GM12872 (cell line): ENCODE measurements around the gene PARD3.

Source experiments
- TF ChIP-seq, protein P1 (sequence below): IDR thresholded peaks from 3 replicates; pipeline ENCODE4 v1.5.1; 2011; ENCODE audit warnings: low read depth, mild to moderate bottlenecking, low read length, moderate library complexity; ENCODE audit not compliant: insufficient read depth

Gene PARD3

DNA sequence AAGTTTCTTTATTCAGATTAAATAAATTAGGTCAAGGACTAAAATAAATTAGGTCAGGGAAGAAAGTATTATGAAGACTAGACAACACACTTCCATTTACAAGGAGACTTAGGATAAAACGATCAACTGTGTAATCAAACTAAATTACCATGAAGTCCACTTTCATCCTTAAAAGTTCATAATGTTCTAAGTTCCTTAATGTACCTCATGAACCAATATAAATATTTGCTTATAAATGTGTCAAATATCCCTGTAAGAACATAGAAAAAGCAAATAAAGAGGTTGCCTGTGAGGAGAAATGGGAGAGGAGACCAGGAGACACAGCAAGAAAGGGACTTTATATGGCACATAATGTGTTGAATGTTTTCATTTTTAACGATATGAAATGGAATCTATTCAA, 345.6 kb downstream of the PARD3 start:
- TF ChIP-seq, protein P1, sequence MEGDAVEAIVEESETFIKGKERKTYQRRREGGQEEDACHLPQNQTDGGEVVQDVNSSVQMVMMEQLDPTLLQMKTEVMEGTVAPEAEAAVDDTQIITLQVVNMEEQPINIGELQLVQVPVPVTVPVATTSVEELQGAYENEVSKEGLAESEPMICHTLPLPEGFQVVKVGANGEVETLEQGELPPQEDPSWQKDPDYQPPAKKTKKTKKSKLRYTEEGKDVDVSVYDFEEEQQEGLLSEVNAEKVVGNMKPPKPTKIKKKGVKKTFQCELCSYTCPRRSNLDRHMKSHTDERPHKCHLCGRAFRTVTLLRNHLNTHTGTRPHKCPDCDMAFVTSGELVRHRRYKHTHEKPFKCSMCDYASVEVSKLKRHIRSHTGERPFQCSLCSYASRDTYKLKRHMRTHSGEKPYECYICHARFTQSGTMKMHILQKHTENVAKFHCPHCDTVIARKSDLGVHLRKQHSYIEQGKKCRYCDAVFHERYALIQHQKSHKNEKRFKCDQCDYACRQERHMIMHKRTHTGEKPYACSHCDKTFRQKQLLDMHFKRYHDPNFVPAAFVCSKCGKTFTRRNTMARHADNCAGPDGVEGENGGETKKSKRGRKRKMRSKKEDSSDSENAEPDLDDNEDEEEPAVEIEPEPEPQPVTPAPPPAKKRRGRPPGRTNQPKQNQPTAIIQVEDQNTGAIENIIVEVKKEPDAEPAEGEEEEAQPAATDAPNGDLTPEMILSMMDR: no peak

DNA sequence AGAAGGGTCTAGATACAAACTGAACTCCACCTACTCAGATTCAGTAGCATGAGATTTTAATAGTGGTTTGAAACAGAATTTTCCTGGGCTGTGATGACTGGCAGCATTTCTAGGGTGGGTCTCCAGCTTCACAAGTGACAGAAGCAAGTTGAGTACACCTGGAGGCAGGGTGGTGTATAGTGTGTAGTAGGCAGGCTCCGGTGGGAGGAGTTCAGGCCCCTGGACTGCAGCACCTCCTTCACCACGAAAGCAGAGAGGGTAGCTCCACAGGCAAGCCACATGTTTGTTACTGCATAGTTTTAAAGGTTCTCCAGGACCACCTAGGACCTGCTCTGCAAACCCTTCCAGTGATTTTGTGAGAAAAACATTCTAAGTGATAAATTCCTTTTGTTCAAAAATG, 347.2 kb downstream of the PARD3 start:
- TF ChIP-seq, protein P1: no peak

DNA sequence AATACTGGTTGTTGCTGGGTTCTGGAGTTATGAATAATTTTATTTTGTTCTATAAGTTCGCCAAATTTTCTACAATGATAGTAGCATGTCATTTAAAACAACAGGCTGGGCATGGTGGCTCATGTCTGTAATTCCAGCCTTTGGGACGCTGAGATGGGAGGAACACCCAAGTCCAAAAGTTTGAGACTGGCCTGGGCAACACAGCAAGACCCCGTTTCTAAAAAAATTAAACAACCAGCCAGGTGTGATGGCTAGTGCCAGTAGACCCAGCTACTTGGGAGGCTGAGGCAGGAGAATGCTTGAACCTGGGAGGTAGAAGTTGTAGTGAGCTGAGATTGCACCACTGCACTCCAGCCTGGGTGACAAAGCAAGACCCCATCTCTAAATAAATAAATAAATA, 347.7 kb downstream of the PARD3 start:
- TF ChIP-seq, protein P1: no peak

DNA sequence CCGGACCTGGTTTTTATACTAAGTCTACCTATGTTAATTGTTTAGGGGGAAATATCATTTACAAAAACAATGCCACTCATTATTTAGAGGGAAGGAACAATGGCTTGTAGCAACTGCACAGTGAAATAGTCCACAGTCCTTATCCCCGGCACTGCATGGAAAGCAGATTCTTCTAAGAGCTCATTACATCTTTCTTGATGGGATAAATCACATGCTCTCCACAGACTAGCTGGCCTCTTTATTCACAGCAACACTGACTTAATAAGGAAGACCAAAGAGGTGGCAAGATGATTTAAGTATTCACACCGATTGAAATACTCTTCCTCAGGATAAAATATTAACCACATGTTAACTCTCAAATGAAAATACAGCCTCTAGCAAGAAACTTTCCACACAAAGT, 349.4 kb downstream of the PARD3 start:
- TF ChIP-seq, protein P1: no peak

DNA sequence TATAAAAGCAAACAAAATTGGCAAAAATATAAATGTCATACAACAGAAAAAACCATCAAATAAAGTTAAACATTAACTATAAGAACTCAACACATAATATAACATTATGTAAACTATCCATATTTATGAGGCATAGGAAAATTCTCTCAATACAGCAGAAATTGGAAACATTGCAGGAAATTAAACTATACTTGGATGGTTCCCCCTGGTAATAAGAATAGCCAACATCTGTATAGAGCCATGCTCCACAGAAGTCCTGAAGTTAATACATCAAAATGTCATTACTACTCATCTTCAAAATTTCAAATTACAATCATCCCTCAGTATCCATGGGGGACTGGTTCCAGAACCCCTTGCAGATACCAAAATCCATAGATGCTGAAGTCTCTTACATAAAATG, 350.5 kb downstream of the PARD3 start:
- TF ChIP-seq, protein P1: no peak

DNA sequence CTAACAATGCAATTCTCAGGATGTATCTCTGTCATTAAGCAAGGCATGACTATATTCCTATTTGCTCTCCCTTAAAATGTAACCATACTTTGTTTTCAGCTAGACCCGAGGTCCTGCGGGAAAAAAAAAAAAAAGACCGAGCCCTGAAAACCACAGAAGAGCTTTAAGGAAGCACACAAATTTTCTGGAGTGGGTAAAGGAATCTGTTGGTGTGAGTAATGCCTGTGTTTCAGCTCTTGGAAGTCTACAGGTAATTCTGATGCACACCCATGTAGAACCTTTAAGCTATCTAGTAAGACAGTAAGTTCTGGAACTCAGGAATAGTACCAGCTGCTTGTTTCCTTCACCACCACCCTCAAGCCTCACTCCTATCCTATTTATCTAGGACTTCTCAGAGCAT, 351.1 kb downstream of the PARD3 start:
- TF ChIP-seq, protein P1: no peak

DNA sequence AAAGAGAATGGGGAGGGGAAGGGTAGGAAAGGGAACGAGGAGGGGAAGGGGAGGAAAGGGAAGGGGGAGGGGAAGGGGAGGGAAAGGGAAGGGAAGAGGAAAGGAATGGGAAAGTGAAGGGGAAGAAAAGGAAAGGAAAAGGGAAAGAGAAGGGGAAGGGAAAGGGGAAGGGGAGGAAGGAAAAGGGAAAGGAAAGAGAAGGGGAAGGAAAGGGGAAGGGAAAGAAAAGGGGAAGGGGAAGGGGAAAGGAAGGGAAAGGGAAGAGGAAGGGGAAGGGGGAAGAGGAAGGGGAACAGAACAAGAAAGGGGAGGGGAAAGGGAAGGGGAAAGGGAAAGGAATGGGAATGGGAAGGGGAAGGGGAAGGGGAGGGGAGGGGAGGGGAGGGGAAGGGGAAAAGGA, 352.1 kb downstream of the PARD3 start:
- TF ChIP-seq, protein P1: no peak

DNA sequence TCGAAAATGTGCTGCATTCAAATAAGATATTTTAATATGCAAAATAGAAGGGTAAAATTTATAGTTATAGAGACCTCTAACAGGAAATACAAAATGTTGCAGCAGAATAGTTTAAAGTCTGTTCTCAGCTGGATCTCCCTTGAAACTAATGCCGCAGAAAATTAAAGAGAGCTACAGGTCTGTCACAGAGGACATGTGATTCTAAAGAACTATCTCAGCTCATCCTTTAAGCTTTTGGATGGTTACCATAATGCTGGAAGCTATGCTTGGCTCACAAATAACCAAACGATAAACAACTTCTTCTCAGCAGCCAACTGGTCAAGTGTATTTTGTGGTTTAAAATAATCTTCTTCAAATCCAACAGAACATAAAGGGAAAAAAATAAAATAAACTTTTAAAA, 353.0 kb downstream of the PARD3 start:
- TF ChIP-seq, protein P1: no peak
